HEK293 (cell line): ENCODE data around the gene IL17F.

Experiments
- CTCF ChIA-PET: fragments of 350-600 bp; formaldehyde crosslinking; extraction: SDS; loops from one replicate; lab custom pipeline; 2021; ENCODE audit warnings: antibody characterized with exemption; lab: Yijun Ruan, JAX
- POLR2A ChIA-PET: fragments of 300-600 bp; formaldehyde crosslinking; extraction: SDS; loops from one replicate; lab custom pipeline; 2020; ENCODE audit warnings: antibody characterized with exemption, inconsistent platforms; lab: Yijun Ruan, JAX
- H3K27ac ChIP-seq: fragments of 200-500 bp; sonication (Bioruptor generic); 2 replicates; pipeline ENCODE4 v1.5.1; 2014; ENCODE audit warnings: low read depth, low read length, control low read depth, inconsistent platforms; ENCODE audit errors: extremely low read depth
- H3K36me3 ChIP-seq, 2 experiments: fragments of 200-500 bp in 1 of 2; sonication (Bioruptor generic) in 1 of 2; 1 replicate in 1 of 2; 2 replicates in 1 of 2; pipeline ENCODE4 v1.5.1; 2014 to 2017; ENCODE audit warnings: inconsistent platforms in 2 of 2, low read length in 2 of 2; ENCODE audit not compliant: control insufficient read depth in 2 of 2, insufficient read depth in 1 of 2
- H3K4me1 ChIP-seq: fragments of 200-500 bp; sonication (Bioruptor generic); 2 replicates; pipeline ENCODE4 v1.5.1; 2014; ENCODE audit warnings: mild to moderate bottlenecking, low read length, inconsistent platforms; ENCODE audit not compliant: control insufficient read depth, insufficient read depth
- H3K4me3 ChIP-seq: 2 replicates; pipeline ENCODE4 v1.5.1; 2011; ENCODE audit warnings: low read depth, mild to moderate bottlenecking, control low read depth, low read length, moderate library complexity
- H3K9me3 ChIP-seq: fragments of 200-500 bp; sonication (Bioruptor generic); 2 replicates; pipeline ENCODE4 v1.5.1; 2014; ENCODE audit warnings: low read depth, low read length, inconsistent platforms; ENCODE audit not compliant: control insufficient read depth, insufficient read depth
- KLF10 ChIP-seq: fragments of 450-650 bp; IDR thresholded peaks from 2 replicates; pipeline ENCODE4 v1.5.1; 2018; ENCODE audit warnings: missing biosample characterization, mild to moderate bottlenecking, missing genetic modification characterization
- KLF8 ChIP-seq: fragments of 450-650 bp; formaldehyde crosslinking; IDR thresholded peaks from 2 replicates; pipeline ENCODE4 v1.5.1; 2016; ENCODE audit warnings: missing biosample characterization, missing genetic modification characterization
- OVOL3 ChIP-seq: fragments of 450-650 bp; formaldehyde crosslinking; IDR thresholded peaks from 2 replicates; pipeline ENCODE4 v1.5.1; 2016; ENCODE audit warnings: missing biosample characterization, missing genetic modification characterization
- ZFP3 ChIP-seq: fragments of 450-650 bp; formaldehyde crosslinking; IDR thresholded peaks from 2 replicates; pipeline ENCODE4 v1.5.1; 2016; ENCODE audit warnings: low read depth, missing biosample characterization, missing genetic modification characterization
- ZFP37 ChIP-seq: fragments of 450-650 bp; formaldehyde crosslinking; IDR thresholded peaks from 2 replicates; pipeline ENCODE4 v1.5.1; 2016; ENCODE audit warnings: missing biosample characterization, missing genetic modification characterization
- ZNF202 ChIP-seq: fragments of 450-650 bp; formaldehyde crosslinking; IDR thresholded peaks from 2 replicates; pipeline ENCODE4 v1.5.1; 2016; ENCODE audit warnings: missing biosample characterization, missing genetic modification characterization, borderline replicate concordance
- ZNF211 ChIP-seq: fragments of 450-650 bp; formaldehyde crosslinking; IDR thresholded peaks from 2 replicates; pipeline ENCODE4 v1.5.1; 2016; ENCODE audit warnings: low read depth, missing biosample characterization, missing genetic modification characterization
- ZNF366 ChIP-seq: fragments of 450-650 bp; formaldehyde crosslinking; conservative IDR thresholded peaks from 2 replicates; pipeline ENCODE4 v1.5.1; 2016; ENCODE audit warnings: missing biosample characterization, missing genetic modification characterization
- ZNF37A ChIP-seq: fragments of 450-650 bp; IDR thresholded peaks from 2 replicates; pipeline ENCODE4 v1.5.1; 2018; ENCODE audit warnings: missing biosample characterization, missing genetic modification characterization
- ZNF473 ChIP-seq: fragments of 450-650 bp; formaldehyde crosslinking; IDR thresholded peaks from 2 replicates; pipeline ENCODE4 v1.5.1; 2017; ENCODE audit warnings: missing biosample characterization, missing genetic modification characterization
- ZNF610 ChIP-seq: fragments of 450-650 bp; formaldehyde crosslinking; IDR thresholded peaks from 2 replicates; pipeline ENCODE4 v1.5.1; 2016; ENCODE audit warnings: missing biosample characterization, missing genetic modification characterization, borderline replicate concordance
- ZNF701 ChIP-seq: fragments of 450-650 bp; formaldehyde crosslinking; IDR thresholded peaks from 2 replicates; pipeline ENCODE4 v1.5.1; 2016; ENCODE audit warnings: missing biosample characterization, missing genetic modification characterization
- ZNF707 ChIP-seq: fragments of 450-650 bp; formaldehyde crosslinking; IDR thresholded peaks from 2 replicates; pipeline ENCODE4 v1.5.1; 2016; ENCODE audit warnings: missing biosample characterization, missing genetic modification characterization
- ZNF777 ChIP-seq: fragments of 450-650 bp; formaldehyde crosslinking; IDR thresholded peaks from 2 replicates; pipeline ENCODE4 v1.5.1; 2017; ENCODE audit warnings: missing biosample characterization, missing genetic modification characterization, borderline replicate concordance
- TF ChIP-seq, protein P1 (sequence below): fragments of 450-650 bp; formaldehyde crosslinking; IDR thresholded peaks from 2 replicates; pipeline ENCODE4 v1.5.1; 2016; ENCODE audit warnings: missing biosample characterization, missing genetic modification characterization, borderline replicate concordance
- TF ChIP-seq, protein P2 (sequence below): IDR thresholded peaks from 2 replicates; pipeline ENCODE4 v1.6.1; 2011; ENCODE audit warnings: mild to moderate bottlenecking, low read depth, low read length, borderline replicate concordance
- TF ChIP-seq, protein P3 (sequence below): fragments of 450-650 bp; formaldehyde crosslinking; IDR thresholded peaks from 2 replicates; pipeline ENCODE4 v1.5.1; 2016; ENCODE audit warnings: missing biosample characterization, missing genetic modification characterization
- TF ChIP-seq, protein P4 (sequence below): fragments of 450-650 bp; formaldehyde crosslinking; IDR thresholded peaks from 2 replicates; pipeline ENCODE4 v1.5.1; 2017; ENCODE audit warnings: missing biosample characterization, missing genetic modification characterization
- TF ChIP-seq, protein P5 (sequence below): fragments of 450-650 bp; formaldehyde crosslinking; IDR thresholded peaks from 2 replicates; pipeline ENCODE4 v1.5.1; 2016; ENCODE audit warnings: missing biosample characterization, missing genetic modification characterization

IL17F gene

DNA sequence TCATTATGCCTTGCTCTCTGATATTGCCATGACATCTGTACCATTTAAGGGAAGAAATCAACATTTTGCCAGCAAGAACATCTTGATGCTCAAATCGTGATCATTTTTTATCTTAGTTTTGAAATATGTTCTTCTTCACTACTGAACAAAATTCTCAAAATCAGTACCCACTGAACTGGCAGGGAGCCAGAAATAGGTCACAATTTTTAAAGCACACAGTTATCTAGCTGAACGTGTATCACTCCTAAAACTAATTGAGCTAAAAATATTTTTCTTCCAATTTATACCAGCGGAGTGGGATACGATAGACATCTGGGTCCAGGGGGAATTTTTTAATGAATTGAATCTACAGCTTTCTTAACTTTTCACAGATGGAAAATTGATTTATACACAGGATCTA lies 11.3 kb downstream of the IL17F start:
- TF ChIP-seq ZNF707 (tag by site-specific recombination) (no peak), ZNF211 (tag by site-specific recombination) (no peak), ZNF473 (tag by site-specific recombination) (no peak), ZNF701 (tag by site-specific recombination) (no peak), OVOL3 (tag by site-specific recombination) (no peak), ZNF202 (tag by site-specific recombination) (no peak), ZFP3 (tag by site-specific recombination) (no peak), ZNF777 (tag by site-specific recombination) (no peak), ZNF37A (tag by site-specific recombination) (no peak), ZNF610 (tag by site-specific recombination) (no peak), ZNF366 (tag by site-specific recombination) (no peak), KLF10 (no peak), KLF8 (tag by site-specific recombination) (no peak), ZFP37 (tag by site-specific recombination) (no peak)
- TF ChIP-seq, protein P1, sequence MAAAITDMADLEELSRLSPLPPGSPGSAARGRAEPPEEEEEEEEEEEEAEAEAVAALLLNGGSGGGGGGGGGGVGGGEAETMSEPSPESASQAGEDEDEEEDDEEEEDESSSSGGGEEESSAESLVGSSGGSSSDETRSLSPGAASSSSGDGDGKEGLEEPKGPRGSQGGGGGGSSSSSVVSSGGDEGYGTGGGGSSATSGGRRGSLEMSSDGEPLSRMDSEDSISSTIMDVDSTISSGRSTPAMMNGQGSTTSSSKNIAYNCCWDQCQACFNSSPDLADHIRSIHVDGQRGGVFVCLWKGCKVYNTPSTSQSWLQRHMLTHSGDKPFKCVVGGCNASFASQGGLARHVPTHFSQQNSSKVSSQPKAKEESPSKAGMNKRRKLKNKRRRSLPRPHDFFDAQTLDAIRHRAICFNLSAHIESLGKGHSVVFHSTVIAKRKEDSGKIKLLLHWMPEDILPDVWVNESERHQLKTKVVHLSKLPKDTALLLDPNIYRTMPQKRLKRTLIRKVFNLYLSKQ (tag by site-specific recombination): no peak
- TF ChIP-seq, protein P2, sequence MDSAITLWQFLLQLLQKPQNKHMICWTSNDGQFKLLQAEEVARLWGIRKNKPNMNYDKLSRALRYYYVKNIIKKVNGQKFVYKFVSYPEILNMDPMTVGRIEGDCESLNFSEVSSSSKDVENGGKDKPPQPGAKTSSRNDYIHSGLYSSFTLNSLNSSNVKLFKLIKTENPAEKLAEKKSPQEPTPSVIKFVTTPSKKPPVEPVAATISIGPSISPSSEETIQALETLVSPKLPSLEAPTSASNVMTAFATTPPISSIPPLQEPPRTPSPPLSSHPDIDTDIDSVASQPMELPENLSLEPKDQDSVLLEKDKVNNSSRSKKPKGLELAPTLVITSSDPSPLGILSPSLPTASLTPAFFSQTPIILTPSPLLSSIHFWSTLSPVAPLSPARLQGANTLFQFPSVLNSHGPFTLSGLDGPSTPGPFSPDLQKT: no peak
- TF ChIP-seq, protein P3, sequence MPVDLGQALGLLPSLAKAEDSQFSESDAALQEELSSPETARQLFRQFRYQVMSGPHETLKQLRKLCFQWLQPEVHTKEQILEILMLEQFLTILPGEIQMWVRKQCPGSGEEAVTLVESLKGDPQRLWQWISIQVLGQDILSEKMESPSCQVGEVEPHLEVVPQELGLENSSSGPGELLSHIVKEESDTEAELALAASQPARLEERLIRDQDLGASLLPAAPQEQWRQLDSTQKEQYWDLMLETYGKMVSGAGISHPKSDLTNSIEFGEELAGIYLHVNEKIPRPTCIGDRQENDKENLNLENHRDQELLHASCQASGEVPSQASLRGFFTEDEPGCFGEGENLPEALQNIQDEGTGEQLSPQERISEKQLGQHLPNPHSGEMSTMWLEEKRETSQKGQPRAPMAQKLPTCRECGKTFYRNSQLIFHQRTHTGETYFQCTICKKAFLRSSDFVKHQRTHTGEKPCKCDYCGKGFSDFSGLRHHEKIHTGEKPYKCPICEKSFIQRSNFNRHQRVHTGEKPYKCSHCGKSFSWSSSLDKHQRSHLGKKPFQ (tag by site-specific recombination): no peak
- TF ChIP-seq, protein P4, sequence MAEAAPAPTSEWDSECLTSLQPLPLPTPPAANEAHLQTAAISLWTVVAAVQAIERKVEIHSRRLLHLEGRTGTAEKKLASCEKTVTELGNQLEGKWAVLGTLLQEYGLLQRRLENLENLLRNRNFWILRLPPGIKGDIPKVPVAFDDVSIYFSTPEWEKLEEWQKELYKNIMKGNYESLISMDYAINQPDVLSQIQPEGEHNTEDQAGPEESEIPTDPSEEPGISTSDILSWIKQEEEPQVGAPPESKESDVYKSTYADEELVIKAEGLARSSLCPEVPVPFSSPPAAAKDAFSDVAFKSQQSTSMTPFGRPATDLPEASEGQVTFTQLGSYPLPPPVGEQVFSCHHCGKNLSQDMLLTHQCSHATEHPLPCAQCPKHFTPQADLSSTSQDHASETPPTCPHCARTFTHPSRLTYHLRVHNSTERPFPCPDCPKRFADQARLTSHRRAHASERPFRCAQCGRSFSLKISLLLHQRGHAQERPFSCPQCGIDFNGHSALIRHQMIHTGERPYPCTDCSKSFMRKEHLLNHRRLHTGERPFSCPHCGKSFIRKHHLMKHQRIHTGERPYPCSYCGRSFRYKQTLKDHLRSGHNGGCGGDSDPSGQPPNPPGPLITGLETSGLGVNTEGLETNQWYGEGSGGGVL (tag by site-specific recombination): no peak
- TF ChIP-seq, protein P5, sequence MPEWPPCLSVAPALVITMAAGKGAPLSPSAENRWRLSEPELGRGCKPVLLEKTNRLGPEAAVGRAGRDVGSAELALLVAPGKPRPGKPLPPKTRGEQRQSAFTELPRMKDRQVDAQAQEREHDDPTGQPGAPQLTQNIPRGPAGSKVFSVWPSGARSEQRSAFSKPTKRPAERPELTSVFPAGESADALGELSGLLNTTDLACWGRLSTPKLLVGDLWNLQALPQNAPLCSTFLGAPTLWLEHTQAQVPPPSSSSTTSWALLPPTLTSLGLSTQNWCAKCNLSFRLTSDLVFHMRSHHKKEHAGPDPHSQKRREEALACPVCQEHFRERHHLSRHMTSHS (tag by site-specific recombination): no peak
- TF ChIP-seq, all 188 proteins: peak for 0
- no peaks in the 10 kb centered on the region for H3K9me3 ChIP-seq
- H3K36me3 ChIP-seq: no peaks in the 10 kb centered on the region
- H3K4me3 ChIP-seq: no peak overlapping the region
- CTCF ChIA-PET: interaction anchor here (0.7 to 8.5 kb wide), 17 partner anchors 10 to 253 kb away, joined by 4 to 77 read pairs (median 10); no protein-coding TSS in a partner anchor
- H3K27ac ChIP-seq: no peak overlapping the region
- POLR2A ChIA-PET: no interaction called here
- peaks cover 10% of the 10 kb centered on the region for H3K4me1 ChIP-seq
